GM13977 (cell line): ENCODE results near the gene TBL1X.

Experiments
- DNase-seq: peaks from one replicate; pipeline ENCODE4 v3.0.0; 2012; ENCODE audit warnings: low spot score
- in situ Hi-C: fragments of 300-500 bp; cut with MboI; formaldehyde crosslinking; loops from one replicate; pipeline ENCODE4 v1.12.0; 2022; ENCODE audit warnings: low sequenced_read_pairs, low pct_unique_long_range_greater_than_20kb, mixed read lengths, inconsistent platforms; ENCODE audit not compliant: unreplicated experiment
- TF ChIP-seq, protein P1 (sequence below): IDR thresholded peaks from 2 replicates; pipeline ENCODE4 v1.5.1; 2012; ENCODE audit warnings: mild to moderate bottlenecking, control low read depth; ENCODE audit not compliant: insufficient read depth; ENCODE audit errors: extremely low read depth, missing control alignments

Gene TBL1X

DNA sequence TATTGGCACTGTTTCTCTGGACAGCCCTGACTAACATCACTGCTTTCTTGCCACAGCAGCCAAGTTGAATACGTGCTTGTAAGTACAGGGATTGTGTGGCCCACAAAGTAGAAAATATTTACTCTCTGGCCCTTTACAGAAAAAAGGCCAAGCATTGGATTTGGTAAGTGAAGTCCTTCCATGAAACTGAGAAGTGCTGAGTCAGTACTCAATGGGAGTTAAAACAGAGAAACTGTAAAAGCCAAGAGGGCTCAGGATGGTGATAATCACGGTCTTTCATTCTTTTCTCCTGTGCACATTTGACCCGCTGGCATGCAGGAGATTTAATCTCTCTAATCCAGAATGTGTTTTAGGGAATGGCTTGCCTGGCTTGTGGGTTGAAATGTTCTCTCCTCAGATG is 46.1 kb downstream of the TBL1X start:
- TF ChIP-seq, protein P1, sequence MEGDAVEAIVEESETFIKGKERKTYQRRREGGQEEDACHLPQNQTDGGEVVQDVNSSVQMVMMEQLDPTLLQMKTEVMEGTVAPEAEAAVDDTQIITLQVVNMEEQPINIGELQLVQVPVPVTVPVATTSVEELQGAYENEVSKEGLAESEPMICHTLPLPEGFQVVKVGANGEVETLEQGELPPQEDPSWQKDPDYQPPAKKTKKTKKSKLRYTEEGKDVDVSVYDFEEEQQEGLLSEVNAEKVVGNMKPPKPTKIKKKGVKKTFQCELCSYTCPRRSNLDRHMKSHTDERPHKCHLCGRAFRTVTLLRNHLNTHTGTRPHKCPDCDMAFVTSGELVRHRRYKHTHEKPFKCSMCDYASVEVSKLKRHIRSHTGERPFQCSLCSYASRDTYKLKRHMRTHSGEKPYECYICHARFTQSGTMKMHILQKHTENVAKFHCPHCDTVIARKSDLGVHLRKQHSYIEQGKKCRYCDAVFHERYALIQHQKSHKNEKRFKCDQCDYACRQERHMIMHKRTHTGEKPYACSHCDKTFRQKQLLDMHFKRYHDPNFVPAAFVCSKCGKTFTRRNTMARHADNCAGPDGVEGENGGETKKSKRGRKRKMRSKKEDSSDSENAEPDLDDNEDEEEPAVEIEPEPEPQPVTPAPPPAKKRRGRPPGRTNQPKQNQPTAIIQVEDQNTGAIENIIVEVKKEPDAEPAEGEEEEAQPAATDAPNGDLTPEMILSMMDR = no peak
- in situ Hi-C loops = no loop called here
- no peak for DNase-seq

DNA sequence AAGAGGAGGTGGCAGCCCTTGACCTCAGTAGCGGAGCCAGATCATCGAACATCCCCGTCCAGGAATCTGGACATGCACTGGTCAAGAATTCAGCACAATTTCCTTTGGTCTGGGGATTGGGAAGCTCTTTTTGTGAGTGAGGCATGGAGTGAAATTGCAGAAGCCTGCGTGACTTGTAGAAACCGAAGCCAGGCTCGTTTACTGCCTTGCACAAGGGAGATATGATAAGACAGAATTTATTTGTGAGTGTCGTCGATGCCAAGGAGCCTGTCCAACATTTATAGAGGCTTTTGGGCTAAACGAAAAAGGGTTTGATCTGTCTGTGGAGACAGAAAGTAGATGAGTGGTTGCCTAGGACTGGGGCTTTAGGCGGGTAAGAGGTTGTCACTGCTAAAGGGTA is 50.6 kb downstream of the TBL1X start:
- TF ChIP-seq, protein P1 = no peak
- no peak for DNase-seq
- in situ Hi-C loops = no loop called here

DNA sequence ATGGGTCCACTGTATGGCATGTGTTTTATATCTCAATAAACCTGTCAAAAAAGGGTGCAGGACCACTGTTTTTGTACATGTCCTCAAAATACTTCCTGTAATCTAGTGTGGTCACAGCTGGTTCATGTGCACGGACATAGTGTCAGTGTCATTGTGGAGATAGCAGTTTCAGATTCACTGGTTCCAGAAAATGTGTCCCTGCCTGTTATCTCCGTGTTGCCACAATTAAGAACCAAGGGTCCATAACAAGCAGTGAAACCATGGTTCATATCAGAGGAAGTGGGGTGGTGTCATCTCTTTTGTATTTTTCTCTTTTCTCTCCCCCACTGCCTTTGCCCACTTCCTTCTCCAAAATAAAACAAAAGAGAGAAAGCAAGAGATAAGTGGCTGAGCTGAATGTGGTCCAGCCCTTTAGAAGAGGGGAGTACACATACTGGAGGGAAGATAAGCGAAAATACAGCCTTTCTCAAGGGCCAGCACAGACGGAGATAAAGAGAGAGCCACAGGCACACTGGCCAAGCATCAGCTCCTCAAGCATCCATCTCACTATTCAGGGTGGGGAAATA is 51.2 kb downstream of the TBL1X start:
- no peak for DNase-seq
- TF ChIP-seq, protein P1 = no peak
- in situ Hi-C loops = no loop called here

DNA sequence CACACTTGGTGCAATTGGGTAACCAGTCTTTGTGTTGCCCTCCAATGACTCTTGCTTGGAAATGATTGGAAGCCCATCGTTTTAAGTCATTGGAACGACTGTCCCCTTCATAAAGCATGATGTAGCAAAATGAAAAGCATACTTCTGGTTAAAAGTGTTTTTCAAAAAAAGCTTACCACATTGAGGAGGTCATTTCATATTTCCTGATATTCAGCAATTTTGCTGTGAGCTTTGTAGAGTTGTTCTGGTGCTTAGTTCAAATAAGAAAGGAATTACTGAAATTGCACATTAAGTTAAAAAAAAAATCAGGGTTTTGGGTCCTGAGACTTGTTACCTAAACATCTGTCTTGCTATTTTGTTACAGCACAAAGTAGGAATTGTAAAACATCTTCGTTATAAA is 51.8 kb downstream of the TBL1X start:
- TF ChIP-seq, protein P1 = no peak
- in situ Hi-C loops = no loop called here
- DNase-seq = no peak

DNA sequence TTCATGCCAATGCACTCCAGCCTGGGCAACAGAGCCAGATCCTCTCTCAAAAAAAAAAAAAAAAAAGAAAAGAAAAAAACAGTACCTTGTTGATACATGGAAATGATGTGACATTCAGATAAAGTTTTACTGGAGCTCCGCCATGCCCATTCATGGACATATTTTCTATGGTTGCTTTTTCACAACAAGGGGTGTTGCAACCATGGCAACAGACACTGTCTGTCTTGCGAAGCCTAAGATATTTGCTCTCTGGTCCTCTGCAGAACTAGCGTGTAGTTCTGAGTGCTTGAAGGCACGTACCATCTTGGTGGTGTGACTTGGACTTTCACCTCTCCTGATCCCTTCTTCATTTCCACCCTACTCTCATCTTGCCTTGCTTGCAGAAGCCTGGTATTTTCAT is 53.2 kb downstream of the TBL1X start:
- in situ Hi-C loops = no loop called here
- no peak for DNase-seq
- TF ChIP-seq, protein P1 = no peak

DNA sequence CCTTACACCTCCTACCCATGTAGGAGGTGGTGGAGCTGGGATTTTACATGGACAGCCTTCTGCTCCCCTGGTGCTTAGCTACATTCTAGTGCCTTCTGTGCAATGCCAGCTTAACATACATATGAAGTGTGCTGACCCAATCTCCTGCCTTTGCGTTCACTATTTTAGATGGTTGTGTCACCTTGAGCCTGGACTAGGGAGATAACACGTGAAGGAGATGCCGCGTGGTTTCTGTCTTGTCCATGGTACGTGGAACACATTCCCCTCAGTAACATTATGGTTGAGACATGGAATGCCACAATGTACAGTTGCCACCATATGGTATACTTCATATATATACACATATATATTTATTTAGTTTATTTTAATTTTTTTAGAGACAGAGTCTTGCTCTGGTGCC is 54.0 kb downstream of the TBL1X start:
- TF ChIP-seq, protein P1 = no peak
- in situ Hi-C loops = no loop called here
- DNase-seq = no peak
